ENCODE data around the gene ERBB2. TPM values are rescaled to one million over a fixed set of nuclear protein-coding genes. Genes with fewer than 3 reads are reported as not detected.

The ERBB2 gene
- total and polyA plus RNA-seq, 2 of the 13 experiments (the other 11 are each of a cell fraction or from before 2014, with no cell fraction given) = 57.7 to 64.1 TPM

GRCh38 chr17:39736319-39737165 lies 36.7 kb downstream of the ERBB2 start (continued):
- TF ChIP-seq, protein P1, sequence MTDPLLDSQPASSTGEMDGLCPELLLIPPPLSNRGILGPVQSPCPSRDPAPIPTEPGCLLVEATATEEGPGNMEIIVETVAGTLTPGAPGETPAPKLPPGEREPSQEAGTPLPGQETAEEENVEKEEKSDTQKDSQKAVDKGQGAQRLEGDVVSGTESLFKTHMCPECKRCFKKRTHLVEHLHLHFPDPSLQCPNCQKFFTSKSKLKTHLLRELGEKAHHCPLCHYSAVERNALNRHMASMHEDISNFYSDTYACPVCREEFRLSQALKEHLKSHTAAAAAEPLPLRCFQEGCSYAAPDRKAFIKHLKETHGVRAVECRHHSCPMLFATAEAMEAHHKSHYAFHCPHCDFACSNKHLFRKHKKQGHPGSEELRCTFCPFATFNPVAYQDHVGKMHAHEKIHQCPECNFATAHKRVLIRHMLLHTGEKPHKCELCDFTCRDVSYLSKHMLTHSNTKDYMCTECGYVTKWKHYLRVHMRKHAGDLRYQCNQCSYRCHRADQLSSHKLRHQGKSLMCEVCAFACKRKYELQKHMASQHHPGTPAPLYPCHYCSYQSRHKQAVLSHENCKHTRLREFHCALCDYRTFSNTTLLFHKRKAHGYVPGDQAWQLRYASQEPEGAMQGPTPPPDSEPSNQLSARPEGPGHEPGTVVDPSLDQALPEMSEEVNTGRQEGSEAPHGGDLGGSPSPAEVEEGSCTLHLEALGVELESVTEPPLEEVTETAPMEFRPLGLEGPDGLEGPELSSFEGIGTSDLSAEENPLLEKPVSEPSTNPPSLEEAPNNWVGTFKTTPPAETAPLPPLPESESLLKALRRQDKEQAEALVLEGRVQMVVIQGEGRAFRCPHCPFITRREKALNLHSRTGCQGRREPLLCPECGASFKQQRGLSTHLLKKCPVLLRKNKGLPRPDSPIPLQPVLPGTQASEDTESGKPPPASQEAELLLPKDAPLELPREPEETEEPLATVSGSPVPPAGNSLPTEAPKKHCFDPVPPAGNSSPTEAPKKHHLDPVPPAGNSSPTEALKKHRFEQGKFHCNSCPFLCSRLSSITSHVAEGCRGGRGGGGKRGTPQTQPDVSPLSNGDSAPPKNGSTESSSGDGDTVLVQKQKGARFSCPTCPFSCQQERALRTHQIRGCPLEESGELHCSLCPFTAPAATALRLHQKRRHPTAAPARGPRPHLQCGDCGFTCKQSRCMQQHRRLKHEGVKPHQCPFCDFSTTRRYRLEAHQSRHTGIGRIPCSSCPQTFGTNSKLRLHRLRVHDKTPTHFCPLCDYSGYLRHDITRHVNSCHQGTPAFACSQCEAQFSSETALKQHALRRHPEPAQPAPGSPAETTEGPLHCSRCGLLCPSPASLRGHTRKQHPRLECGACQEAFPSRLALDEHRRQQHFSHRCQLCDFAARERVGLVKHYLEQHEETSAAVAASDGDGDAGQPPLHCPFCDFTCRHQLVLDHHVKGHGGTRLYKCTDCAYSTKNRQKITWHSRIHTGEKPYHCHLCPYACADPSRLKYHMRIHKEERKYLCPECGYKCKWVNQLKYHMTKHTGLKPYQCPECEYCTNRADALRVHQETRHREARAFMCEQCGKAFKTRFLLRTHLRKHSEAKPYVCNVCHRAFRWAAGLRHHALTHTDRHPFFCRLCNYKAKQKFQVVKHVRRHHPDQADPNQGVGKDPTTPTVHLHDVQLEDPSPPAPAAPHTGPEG (CRISPR knock-in tag; IDR thresholded peaks at IDR 0.05) = no peak
- TF ChIP-seq ZNF670 (CRISPR knock-in tag; IDR thresholded peaks at IDR 0.05; ENCODE audit: borderline replicate concordance) (no peak), ZNF891 (CRISPR knock-in tag; IDR thresholded peaks at IDR 0.05) (no peak), SETDB1 (CRISPR knock-in tag; IDR thresholded peaks at IDR 0.05; ENCODE audit: borderline replicate concordance) (no peak), ZFP41 (CRISPR knock-in tag; IDR thresholded peaks at IDR 0.05; ENCODE audit: borderline replicate concordance) (no peak; the same call in 1 of the 2 replicates), BORCS8-MEF2B (CRISPR knock-in tag; IDR thresholded peaks at IDR 0.05) (peak; percentile 32; the same call in 1 of the 2 replicates), MBNL3 (CRISPR knock-in tag; conservative IDR thresholded peaks at IDR 0.05) (no peak), ZMYM3 (CRISPR knock-in tag; IDR thresholded peaks at IDR 0.05) (no peak), ZSCAN20 (CRISPR knock-in tag; IDR thresholded peaks at IDR 0.05; ENCODE audit: borderline replicate concordance) (no peak), ZNF644 (CRISPR knock-in tag; IDR thresholded peaks at IDR 0.05; ENCODE audit: low read depth) (no peak), XRCC5 (optimal IDR thresholded peaks at IDR 0.05; ENCODE audit: low read length) (peak; percentile 32), ZNF441 (CRISPR knock-in tag; IDR thresholded peaks at IDR 0.05; ENCODE audit: borderline replicate concordance) (0 out of 2 replicates have a peak, but pooled peaks have one; percentile 7), CC2D1A (CRISPR knock-in tag; IDR thresholded peaks at IDR 0.05) (no peak), ZNF318 (CRISPR knock-in tag; IDR thresholded peaks at IDR 0.05) (no peak), ZNF383 (CRISPR knock-in tag; IDR thresholded peaks at IDR 0.05; ENCODE audit: borderline replicate concordance) (no peak)
